CD4-positive, CD25-positive, alpha-beta regulatory T cell (primary cell): Measurements from ENCODE around the gene PRAMEF15. TPM values are rescaled to one million over a fixed set of nuclear protein-coding genes. Genes with fewer than 3 reads are reported as not detected.
A peak's percentile ranks its signal among the peaks of the same experiment; 100 is the strongest.
"Not testable (repeated sequence)": the region's sequence is repeated elsewhere in the genome, so short reads cannot be mapped to it uniquely, and the experiment has no call there.

ENCODE experiments used
- ATAC-seq, 2 donors: fragments of 150-1000 bp; cut with Tn5 transposase; one replicate each; pipeline ENCODE4 v1.10.0; 2021; ENCODE audit warnings: low read depth in 2 of 2, moderate number of reproducible peaks in 2 of 2, moderate library complexity in 1 of 2
- DNase-seq, 3 donors: peaks; one replicate each; pipeline versions ENCODE4 v3.0.0 to v3.0.0-alpha.2; 2012 to 2022; ENCODE audit warnings: mixed read lengths in 1 of 3
- H3K27ac ChIP-seq: one replicate; pipeline ENCODE4 v1.7.0; 2013; ENCODE audit warnings: mild to moderate bottlenecking, low read length; ENCODE audit not compliant: insufficient read depth, poor library complexity, severe bottlenecking
- H3K27me3 ChIP-seq: one replicate; pipeline ENCODE4 v1.7.0; 2013; ENCODE audit warnings: low read length; ENCODE audit not compliant: control insufficient read depth, insufficient read depth
- H3K36me3 ChIP-seq: one replicate; pipeline ENCODE4 v1.7.0; 2013; ENCODE audit warnings: mild to moderate bottlenecking, low read length, moderate library complexity; ENCODE audit not compliant: control insufficient read depth, insufficient read depth
- H3K4me1 ChIP-seq: 2 replicates; pipeline ENCODE4 v1.7.0; 2013; ENCODE audit warnings: mild to moderate bottlenecking, low read length; ENCODE audit not compliant: insufficient read depth, control insufficient read depth, poor library complexity, severe bottlenecking
- H3K4me3 ChIP-seq: one replicate; pipeline ENCODE4 v1.7.0; 2013; ENCODE audit warnings: low read depth, mild to moderate bottlenecking, low read length, moderate library complexity
- H3K9me3 ChIP-seq, 2 experiments: 1 replicate in 1 of 2; 2 replicates in 1 of 2; pipeline ENCODE4 v1.7.0; 2013; ENCODE audit warnings: low read length in 2 of 2, mild to moderate bottlenecking in 1 of 2, moderate library complexity in 1 of 2; ENCODE audit not compliant: control insufficient read depth in 2 of 2
- H3K27ac Mint-ChIP-seq, 3 donors: one replicate each; pipeline ENCODE4 v1.8.0; 2020 to 2022; ENCODE audit warnings: mild to moderate bottlenecking in 3 of 3, mixed read lengths in 3 of 3, moderate library complexity in 2 of 3
- H3K27me3 Mint-ChIP-seq: one replicate; pipeline ENCODE4 v1.8.0; 2022; ENCODE audit warnings: mild to moderate bottlenecking, mixed read lengths
- H3K36me3 Mint-ChIP-seq: one replicate; pipeline ENCODE4 v1.8.0; 2020; ENCODE audit warnings: mixed read lengths
- H3K4me1 Mint-ChIP-seq, 4 donors: one replicate each; pipeline ENCODE4 v1.8.0; 2020 to 2022; ENCODE audit warnings: mixed read lengths in 4 of 4, mild to moderate bottlenecking in 1 of 4
- H3K4me3 Mint-ChIP-seq, 4 donors: one replicate each; pipeline ENCODE4 v1.8.0; 2020 to 2022; ENCODE audit warnings: mild to moderate bottlenecking in 4 of 4, mixed read lengths in 4 of 4, moderate library complexity in 3 of 4
- H3K9me3 Mint-ChIP-seq, 7 donors: one replicate each; pipeline ENCODE4 v1.8.0; 2020 to 2022; ENCODE audit warnings: mixed read lengths in 7 of 7, mild to moderate bottlenecking in 3 of 7, moderate library complexity in 2 of 7
- polyA plus RNA-seq, 4 donors: library from polyadenylated mRNA; unstranded; fragments of 300-500 nt; fragmentation: Illumina TruSeq; gene quantifications; one replicate each; pipeline ENCODE4 v1.2.3, GENCODE V29; 2021
- total RNA-seq: library from RNA; stranded (reverse); gene quantifications from one replicate; pipeline ENCODE4 v1.2.3, GENCODE V29; 2022

PRAMEF15 gene
- total and polyA plus RNA-seq, 5 donors from 2014 or later, result not detected

DNA sequence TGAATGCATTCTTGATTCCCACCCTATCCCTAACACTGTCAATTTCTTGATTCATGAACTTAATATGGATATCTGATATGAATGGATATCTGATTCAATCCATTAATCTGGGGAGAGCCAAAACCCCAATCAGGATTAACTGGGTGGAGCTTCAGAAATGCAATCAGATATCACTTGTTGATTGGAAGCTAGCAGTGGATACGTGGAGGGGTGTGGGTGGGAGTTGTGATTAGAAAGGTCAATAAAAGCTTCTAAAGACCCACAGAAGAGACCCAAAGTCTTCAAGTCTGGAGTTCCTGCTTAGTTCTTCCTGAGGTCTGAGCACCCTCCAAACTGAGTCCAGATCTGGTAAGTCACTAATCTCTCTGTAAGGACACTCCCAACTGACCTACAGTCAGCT is 12.1 kb upstream of the PRAMEF15 start, which contains the start of gene PRAMEF33:
TSS of gene PRAMEF33 (plus strand) at position 301 of the 400 bp plus-strand sequence. CDS start 2,416 bp downstream, outside the sequence.
- not testable (repeated sequence) for ATAC-seq, H3K4me3 Mint-ChIP-seq, H3K4me1 Mint-ChIP-seq, H3K27ac ChIP-seq, H3K4me1 ChIP-seq, H3K27me3 ChIP-seq, H3K9me3 Mint-ChIP-seq, H3K36me3 ChIP-seq, H3K27ac Mint-ChIP-seq, H3K27me3 Mint-ChIP-seq, H3K36me3 Mint-ChIP-seq, H3K4me3 ChIP-seq, H3K9me3 ChIP-seq, DNase-seq

DNA sequence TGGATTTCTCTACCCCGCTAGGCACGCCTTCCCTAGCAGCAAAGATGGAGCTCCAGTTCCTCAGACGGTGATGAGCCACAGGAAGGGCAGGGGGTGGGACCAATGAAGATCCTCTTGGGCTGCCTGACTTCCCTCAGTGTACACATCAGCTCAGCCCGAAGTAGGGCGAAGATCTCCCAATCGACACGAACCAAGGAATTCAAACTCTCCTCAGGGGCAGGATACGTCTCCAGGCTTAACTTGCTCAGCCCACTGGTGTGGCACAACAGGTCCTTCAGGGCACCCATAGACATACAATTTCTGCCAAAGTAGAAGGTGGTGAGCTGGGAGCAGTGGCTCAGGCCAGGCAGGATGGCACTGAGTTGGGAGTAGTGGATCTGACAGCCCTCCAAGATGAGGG is 27.1 kb downstream of the PRAMEF15 start:
- not testable (repeated sequence) for ATAC-seq, H3K27me3 Mint-ChIP-seq, H3K4me1 ChIP-seq, H3K36me3 Mint-ChIP-seq, H3K9me3 ChIP-seq, H3K27ac Mint-ChIP-seq, H3K27me3 ChIP-seq, H3K4me3 Mint-ChIP-seq, DNase-seq, H3K4me3 ChIP-seq, H3K36me3 ChIP-seq, H3K4me1 Mint-ChIP-seq, H3K27ac ChIP-seq, H3K9me3 Mint-ChIP-seq

DNA sequence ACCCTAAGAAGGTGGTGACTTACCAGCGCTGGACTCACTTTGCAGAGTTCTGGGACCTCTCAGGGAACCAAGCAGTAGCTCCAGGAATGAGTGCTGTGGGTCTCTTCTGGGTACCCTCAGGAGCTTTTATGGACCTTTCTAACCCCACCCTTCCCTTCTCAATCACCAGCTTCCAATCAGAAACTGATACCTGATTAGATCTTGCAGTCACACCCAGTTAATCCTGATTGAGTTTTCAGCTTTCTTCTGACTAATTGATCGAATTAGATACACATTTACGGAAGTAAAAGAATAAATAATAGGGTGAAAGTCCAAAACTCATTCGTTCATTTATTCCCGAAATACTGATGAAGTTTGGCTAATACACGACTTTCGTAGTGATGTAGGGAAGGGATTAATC is 31.7 kb downstream of the PRAMEF15 start, which contains the start of gene PRAMEF14:
TSS of gene PRAMEF14 (minus strand) at position 101 of the 400 bp plus-strand sequence. CDS start 1,820 bp downstream, outside the sequence.
- not testable (repeated sequence) for H3K4me3 Mint-ChIP-seq, DNase-seq, H3K27ac Mint-ChIP-seq, H3K4me1 Mint-ChIP-seq, H3K9me3 ChIP-seq, H3K36me3 ChIP-seq, H3K27ac ChIP-seq, H3K4me1 ChIP-seq, H3K9me3 Mint-ChIP-seq, ATAC-seq, H3K4me3 ChIP-seq, H3K27me3 Mint-ChIP-seq, H3K36me3 Mint-ChIP-seq, H3K27me3 ChIP-seq

DNA sequence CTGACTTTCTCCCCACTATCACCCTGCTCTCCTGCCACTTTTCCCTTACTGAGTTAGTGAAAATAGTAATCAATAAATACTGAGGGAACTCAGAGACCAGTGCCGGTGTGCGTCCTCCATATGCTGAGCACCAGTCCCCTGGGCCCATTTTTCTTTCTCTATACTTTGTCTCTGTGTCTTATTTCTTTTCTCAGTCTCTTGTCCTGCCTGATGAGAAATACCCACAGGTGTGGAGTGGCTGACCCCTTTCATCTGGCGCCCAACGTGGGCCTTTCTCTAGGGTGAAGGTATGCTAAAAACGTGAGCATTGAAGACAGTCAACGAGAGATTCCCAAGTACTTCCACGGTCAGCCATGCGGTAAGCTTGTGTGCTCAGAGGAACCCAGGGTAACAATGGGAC is 38.1 kb downstream of the PRAMEF15 start:
- not testable (repeated sequence) for H3K27ac ChIP-seq, H3K27me3 Mint-ChIP-seq, H3K9me3 ChIP-seq, H3K36me3 ChIP-seq, ATAC-seq, H3K4me3 ChIP-seq, H3K4me1 Mint-ChIP-seq, H3K4me3 Mint-ChIP-seq, H3K27me3 ChIP-seq, H3K4me1 ChIP-seq, H3K36me3 Mint-ChIP-seq, H3K27ac Mint-ChIP-seq
- peak in 1 of 3 donors; percentile 7 for DNase-seq
- H3K9me3 Mint-ChIP-seq, result peaks cover 0 to 11% (median 0%) of the 10 kb centered on the region in 7 donors

DNA sequence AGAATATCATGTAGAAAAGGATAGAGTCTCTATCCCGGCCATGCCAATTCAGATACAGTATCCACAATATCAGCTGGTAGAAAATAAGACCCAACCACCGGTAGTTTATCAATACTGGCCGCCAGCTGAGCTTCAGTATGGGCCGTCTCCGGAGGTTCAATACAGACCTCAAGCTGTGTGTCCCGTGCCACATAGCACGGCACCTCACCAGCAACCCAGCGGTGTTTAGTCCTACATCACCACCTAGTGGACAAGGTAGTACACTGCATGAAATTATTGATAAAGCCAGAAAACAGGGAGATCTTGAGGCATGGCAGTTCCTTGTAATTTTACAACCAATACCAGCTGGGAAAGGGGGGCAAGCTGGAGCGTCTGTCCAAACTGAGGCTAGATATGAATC is 39.1 kb downstream of the PRAMEF15 start:
- H3K27me3 Mint-ChIP-seq, H3K9me3 ChIP-seq, DNase-seq, H3K4me1 ChIP-seq, H3K36me3 ChIP-seq, H3K27ac Mint-ChIP-seq, H3K4me3 ChIP-seq, H3K27me3 ChIP-seq, H3K36me3 Mint-ChIP-seq, H3K4me1 Mint-ChIP-seq, H3K4me3 Mint-ChIP-seq, ATAC-seq, H3K27ac ChIP-seq: not testable (repeated sequence)
- peaks cover 0 to 11% (median 0%) of the 10 kb centered on the region in 7 donors for H3K9me3 Mint-ChIP-seq

DNA sequence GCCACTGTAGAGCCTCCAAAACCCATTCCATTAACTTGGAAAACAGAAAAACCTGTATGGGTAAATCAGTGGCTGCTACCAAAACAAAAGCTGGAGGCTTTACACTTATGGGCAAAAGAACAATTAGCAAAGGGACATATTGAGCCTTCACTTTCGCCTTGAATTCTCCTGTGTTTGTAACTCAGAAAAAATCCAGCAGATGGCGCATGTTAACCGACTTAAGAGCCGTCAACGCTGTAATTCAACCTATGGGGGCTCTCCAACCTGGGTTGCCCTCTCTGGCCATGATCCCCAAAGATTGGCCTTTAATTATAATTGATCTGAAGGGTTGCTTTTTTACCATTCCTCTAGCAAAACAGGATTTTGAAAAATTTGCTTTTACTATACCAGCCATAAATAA is 41.4 kb downstream of the PRAMEF15 start:
- not testable (repeated sequence) for H3K4me3 ChIP-seq, H3K27me3 ChIP-seq, H3K4me1 Mint-ChIP-seq, H3K36me3 Mint-ChIP-seq, H3K4me1 ChIP-seq, H3K27ac ChIP-seq, H3K27me3 Mint-ChIP-seq, ATAC-seq, H3K27ac Mint-ChIP-seq, H3K36me3 ChIP-seq, H3K4me3 Mint-ChIP-seq, H3K9me3 ChIP-seq
- peaks cover 0 to 11% (median 0%) of the 10 kb centered on the region in 7 donors for H3K9me3 Mint-ChIP-seq
- DNase-seq, result peak in 2 of 3 donors; percentile 20 to 64

DNA sequence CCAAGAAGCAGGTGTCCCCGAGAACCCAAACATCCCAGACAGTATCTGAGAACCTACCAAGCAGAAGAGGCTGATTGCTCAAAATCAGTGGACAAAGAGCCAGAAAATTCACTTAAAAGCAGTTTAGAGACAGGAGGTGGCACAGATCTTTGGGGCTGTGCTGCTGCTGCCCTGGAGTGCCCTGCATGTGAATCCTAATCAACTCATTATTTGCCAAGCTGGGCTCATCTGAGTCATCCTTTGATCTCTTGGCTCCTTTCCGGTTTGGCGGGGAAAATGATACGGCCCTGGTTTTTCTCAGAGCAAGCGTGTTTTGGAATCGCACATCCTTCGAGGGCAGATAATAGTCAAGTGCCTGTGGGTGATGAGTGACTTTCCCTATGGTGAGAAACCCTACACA is 47.0 kb downstream of the PRAMEF15 start:
- H3K4me3 ChIP-seq, H3K36me3 Mint-ChIP-seq, H3K4me3 Mint-ChIP-seq, H3K4me1 Mint-ChIP-seq, H3K9me3 Mint-ChIP-seq, H3K27ac Mint-ChIP-seq, DNase-seq, H3K27ac ChIP-seq, H3K36me3 ChIP-seq, ATAC-seq, H3K4me1 ChIP-seq, H3K27me3 ChIP-seq, H3K27me3 Mint-ChIP-seq, H3K9me3 ChIP-seq: not testable (repeated sequence)

DNA sequence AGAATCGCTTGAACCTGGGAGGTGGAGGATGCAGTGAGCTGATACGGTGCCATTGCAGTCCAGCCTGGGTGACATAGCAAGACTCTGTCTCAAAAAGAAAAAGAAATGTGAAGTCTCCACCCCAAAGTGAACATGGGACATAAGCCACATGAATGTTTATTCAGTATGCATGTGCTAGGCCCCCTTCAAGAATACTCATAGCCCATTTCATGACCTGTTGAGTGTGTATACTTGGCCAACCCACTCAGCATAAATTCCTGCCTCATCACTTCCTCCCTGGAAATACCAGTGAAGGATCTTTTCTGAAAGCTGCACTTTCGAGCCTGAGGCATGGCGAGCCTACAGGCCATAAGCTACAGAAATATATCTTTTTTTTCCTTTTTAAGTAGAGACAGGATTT is 49.5 kb downstream of the PRAMEF15 start:
- ATAC-seq, H3K36me3 Mint-ChIP-seq, H3K27ac Mint-ChIP-seq: not testable (repeated sequence)

More for the DNA sequence above, 49.5 kb downstream of the PRAMEF15 start:
- not testable (repeated sequence) for H3K4me1 ChIP-seq, H3K27ac ChIP-seq, DNase-seq, H3K27me3 Mint-ChIP-seq, H3K27me3 ChIP-seq, H3K4me1 Mint-ChIP-seq, H3K36me3 ChIP-seq, H3K9me3 ChIP-seq, H3K9me3 Mint-ChIP-seq, H3K4me3 ChIP-seq, H3K4me3 Mint-ChIP-seq
